Mesenchymal stem cell (in vitro differentiated cells and primary cell): ENCODE data around the gene CPNE7.

Experiments used
- DNase-seq: peaks from one replicate; pipeline ENCODE4 v3.0.0-alpha.2; 2013
- H2AFZ ChIP-seq: one replicate; pipeline ENCODE4 v1.6.1; 2013; ENCODE audit warnings: low read depth, mild to moderate bottlenecking, control low read depth, inconsistent platforms, low read length, moderate library complexity
- H2AK5ac ChIP-seq: 2 replicates; pipeline ENCODE4 v1.6.1; 2013; ENCODE audit warnings: low read length, moderate library complexity, mild to moderate bottlenecking, inconsistent platforms; ENCODE audit not compliant: severe bottlenecking
- H2BK120ac ChIP-seq: one replicate; pipeline ENCODE4 v1.6.1; 2013; ENCODE audit warnings: low read depth, mild to moderate bottlenecking, inconsistent platforms, low read length, moderate library complexity
- H2BK12ac ChIP-seq, 2 experiments: one replicate each; pipeline ENCODE4 v1.6.1; 2013; ENCODE audit warnings: inconsistent platforms in 2 of 2, low read length in 2 of 2, mild to moderate bottlenecking in 2 of 2, moderate library complexity in 2 of 2, control low read depth in 1 of 2
- H2BK15ac ChIP-seq: one replicate; pipeline ENCODE4 v1.6.1; 2013; ENCODE audit warnings: mild to moderate bottlenecking, low read depth, inconsistent platforms; ENCODE audit not compliant: poor library complexity, severe bottlenecking
- H2BK5ac ChIP-seq: 2 replicates; pipeline ENCODE4 v1.6.1; 2013; ENCODE audit warnings: low read depth, mild to moderate bottlenecking, low read length, control low read depth, inconsistent platforms; ENCODE audit not compliant: poor library complexity, severe bottlenecking
- H3K14ac ChIP-seq, 2 experiments: one replicate each; pipeline ENCODE4 v1.6.1; 2013; ENCODE audit warnings: inconsistent platforms in 2 of 2, low read length in 2 of 2, control low read depth in 1 of 2, mild to moderate bottlenecking in 1 of 2, moderate library complexity in 1 of 2
- H3K18ac ChIP-seq, 2 experiments: one replicate each; pipeline ENCODE4 v1.6.1; 2013; ENCODE audit warnings: inconsistent platforms in 2 of 2, low read length in 2 of 2, control low read depth in 1 of 2, low read depth in 1 of 2, mild to moderate bottlenecking in 1 of 2
- H3K23ac ChIP-seq, 2 experiments: one replicate each; pipeline ENCODE4 v1.6.1; 2013; ENCODE audit warnings: inconsistent platforms in 2 of 2, low read length in 2 of 2, mild to moderate bottlenecking in 2 of 2, moderate library complexity in 2 of 2, control low read depth in 1 of 2
- H3K27ac ChIP-seq: 2 replicates; pipeline ENCODE4 v1.5.1; 2013; ENCODE audit warnings: mild to moderate bottlenecking, moderate library complexity, low read length, control low read depth, inconsistent platforms; ENCODE audit not compliant: poor library complexity, severe bottlenecking
- H3K27me3 ChIP-seq, 2 experiments: 2 replicates each; pipeline versions ENCODE4 v1.6.1 to v1.7.0; 2013; ENCODE audit warnings: low read length in 2 of 2, mild to moderate bottlenecking in 2 of 2, moderate library complexity in 2 of 2, control low read depth in 1 of 2, inconsistent platforms in 1 of 2; ENCODE audit not compliant: control insufficient read depth in 1 of 2, insufficient read depth in 1 of 2
- H3K36me3 ChIP-seq, 2 experiments: 2 replicates each; pipeline versions ENCODE4 v1.6.1 to v1.7.0; 2013; ENCODE audit warnings: low read length in 2 of 2, control low read depth in 1 of 2, inconsistent platforms in 1 of 2, low read depth in 1 of 2, mild to moderate bottlenecking in 1 of 2; ENCODE audit not compliant: insufficient read depth in 2 of 2, control insufficient read depth in 1 of 2
- H3K4ac ChIP-seq, 2 experiments: one replicate each; pipeline ENCODE4 v1.6.1; 2013; ENCODE audit warnings: inconsistent platforms in 2 of 2, low read length in 2 of 2, mild to moderate bottlenecking in 2 of 2, moderate library complexity in 2 of 2, control low read depth in 1 of 2, low read depth in 1 of 2
- H3K4me1 ChIP-seq: 2 replicates; pipeline ENCODE4 v1.6.1; 2013; ENCODE audit warnings: low read depth, low read length, control low read depth; ENCODE audit not compliant: control insufficient read depth, insufficient read depth
- H3K4me2 ChIP-seq: 2 replicates; pipeline ENCODE4 v1.6.1; 2013; ENCODE audit warnings: low read length, mild to moderate bottlenecking, inconsistent platforms; ENCODE audit not compliant: poor library complexity, severe bottlenecking
- H3K4me3 ChIP-seq, 2 experiments: 2 replicates each; pipeline versions ENCODE4 v1.5.1 to v1.7.0; 2013; ENCODE audit warnings: low read length in 2 of 2, mild to moderate bottlenecking in 2 of 2, control low read depth in 1 of 2, low read depth in 1 of 2; ENCODE audit not compliant: insufficient read depth in 1 of 2
- H3K79me1 ChIP-seq: replicated peaks from 2 replicates; pipeline ENCODE4 v1.6.1; 2013; ENCODE audit warnings: mild to moderate bottlenecking, control low read depth, low read length, inconsistent platforms; ENCODE audit not compliant: poor library complexity, severe bottlenecking
- H3K9ac ChIP-seq: 2 replicates; pipeline ENCODE4 v1.7.0; 2013; ENCODE audit warnings: mild to moderate bottlenecking, low read length, moderate library complexity
- H3K9me3 ChIP-seq: 2 replicates; pipeline ENCODE4 v1.7.0; 2013; ENCODE audit warnings: mild to moderate bottlenecking, low read length; ENCODE audit not compliant: control insufficient read depth
- H4K8ac ChIP-seq: one replicate; pipeline ENCODE4 v1.6.1; 2013; ENCODE audit warnings: inconsistent platforms, mild to moderate bottlenecking, low read length, moderate library complexity
- H4K91ac ChIP-seq: one replicate; pipeline ENCODE4 v1.6.1; 2013; ENCODE audit warnings: mild to moderate bottlenecking, low read length, inconsistent platforms
- WGBS: methylation state at CpG from one replicate; pipeline ENCODE4 v1.1.7; 2013; ENCODE audit warnings: mixed read lengths; 5-methylcytosine and 5-hydroxymethylcytosine counted together

Gene CPNE7

DNA sequence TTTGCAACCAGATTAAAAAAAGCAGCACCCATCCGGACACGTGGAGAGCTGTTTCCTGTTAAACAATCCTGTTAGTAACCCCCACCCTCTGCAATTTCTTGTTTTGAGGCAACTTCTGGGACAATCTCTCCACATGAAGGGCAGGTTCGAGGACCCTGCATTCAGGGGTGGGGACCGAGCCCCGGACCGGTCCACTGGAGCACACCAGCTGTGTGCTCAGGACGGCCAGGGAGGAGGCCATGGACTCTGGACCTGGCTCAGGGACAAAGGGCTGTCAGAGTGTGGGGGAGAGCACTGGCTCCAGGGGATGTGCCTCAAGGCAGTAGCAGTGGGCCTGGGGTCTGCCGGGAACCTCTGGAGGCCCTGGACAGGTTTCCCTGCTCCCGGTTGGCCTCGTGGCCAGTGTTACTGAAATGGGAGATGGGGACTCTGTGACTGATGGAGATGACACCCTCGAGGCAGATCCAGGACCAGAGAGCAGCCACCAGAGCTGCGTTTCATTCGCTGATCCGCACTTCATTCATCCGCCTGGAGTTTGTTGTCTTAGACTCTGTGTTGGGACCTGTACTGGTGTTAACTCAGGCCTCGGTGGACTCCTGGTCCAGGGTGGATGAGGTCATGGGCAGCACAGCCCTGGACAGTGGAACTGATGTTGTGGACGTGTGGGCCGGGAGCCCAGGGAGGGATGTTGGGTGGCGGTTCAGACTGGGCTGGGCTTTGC, 2.9 kb upstream of the CPNE7 start:
- H3K4ac ChIP-seq, result no peak overlapping the region
- H2BK15ac ChIP-seq, result no peak overlapping the region
- no peak overlapping the region for H3K4me3 ChIP-seq
- no peak overlapping the region for H3K18ac ChIP-seq
- no peak overlapping the region for H4K8ac ChIP-seq
- no peak overlapping the region for H3K23ac ChIP-seq
- WGBS, result 88% methylated on average over 19 of the region's 19 CpGs
- H2BK120ac ChIP-seq, result no peak overlapping the region
- no peak overlapping the region for H2AFZ ChIP-seq
- H2BK5ac ChIP-seq, result no peak overlapping the region
- H3K9me3 ChIP-seq, result no peaks in the 10 kb centered on the region
- no peak overlapping the region for H3K9ac ChIP-seq
- peaks cover 9 to 62% of the 10 kb centered on the region in 2 experiments for H3K27me3 ChIP-seq
- no peaks in the 10 kb centered on the region for H3K36me3 ChIP-seq
- no peaks in the 10 kb centered on the region for H3K79me1 ChIP-seq
- no peak overlapping the region for H3K27ac ChIP-seq
- peak overlapping the region; percentile 21 for H4K91ac ChIP-seq
- DNase-seq, result no peak
- H2AK5ac ChIP-seq, result no peak overlapping the region
- H3K4me2 ChIP-seq, result no peak overlapping the region
- H2BK12ac ChIP-seq, result no peak overlapping the region
- peaks cover 29% of the 10 kb centered on the region for H3K4me1 ChIP-seq
- no peak overlapping the region for H3K14ac ChIP-seq

- Histone ChIP-seq H4K91ac (peak overlapping the region; percentile 94), H3K9me3 (no peaks in the 10 kb centered on the region), H3K4me1 (peaks cover 27% of the 10 kb centered on the region), H3K14ac (no peak overlapping the region), H3K79me1 (no peaks in the 10 kb centered on the region), H3K4me3 (peak overlapping the region in 1 of 2 experiments; percentile 62), H4K8ac (peak overlapping the region; percentile 97), H2AK5ac (no peak overlapping the region), H3K36me3 (no peaks in the 10 kb centered on the region), H2BK15ac (peak overlapping the region; percentile 75), H3K27ac (no peak overlapping the region), H2BK5ac (no peak overlapping the region), H3K18ac (peak overlapping the region; percentile 9 to 91), H2BK12ac (peak overlapping the region in 1 of 2 experiments; percentile 26), H3K9ac (peak overlapping the region; percentile 51), H2AFZ (no peak overlapping the region), H3K4me2 (peak overlapping the region; percentile 86), H3K4ac (peak overlapping the region; percentile 8 to 80), H3K27me3 (peaks cover 9 to 53% of the 10 kb centered on the region in 2 experiments), H3K23ac (no peak overlapping the region), H2BK120ac (no peak overlapping the region)
- WGBS, result 67% methylated on average over 31 of the region's 31 CpGs
- no peak for DNase-seq
Observed at GRCh38 chr16:89573826-89574680, 1.5 kb upstream of the CPNE7 start.

DNA sequence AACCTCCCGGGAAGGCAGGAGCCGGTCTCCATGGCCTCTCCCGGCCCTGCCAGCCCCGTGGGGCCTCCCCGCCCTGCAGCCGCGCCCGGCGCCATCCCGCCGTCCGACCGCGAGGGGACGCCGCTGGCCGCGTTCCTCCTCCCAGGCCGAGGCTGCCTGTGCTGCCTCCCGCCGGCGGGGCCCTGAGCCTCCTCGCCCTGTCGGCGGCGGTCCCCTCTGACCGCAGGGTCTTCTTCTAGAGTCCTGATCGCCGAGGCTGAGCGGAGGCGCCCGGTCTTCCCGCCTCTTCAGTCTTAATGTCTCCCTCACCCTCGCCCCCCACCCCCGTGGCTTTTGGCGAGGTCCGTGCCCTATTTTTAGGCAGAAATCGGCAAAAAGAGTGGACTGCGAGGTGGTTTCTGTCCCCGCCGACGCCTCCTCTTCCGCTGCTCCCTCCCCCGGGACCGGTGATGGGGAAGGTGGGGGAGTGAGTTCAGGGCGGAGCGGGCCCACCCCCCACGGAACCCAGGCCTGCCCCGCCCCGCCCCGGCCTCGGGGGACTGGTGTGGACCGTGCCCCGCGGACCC, 794 bp upstream of the CPNE7 start:
- no peak overlapping the region for H3K23ac ChIP-seq
- no peak overlapping the region for H2BK5ac ChIP-seq
- 2% methylated on average over 50 of the region's 55 CpGs for WGBS
- H4K8ac ChIP-seq, result peak overlapping the region; percentile 97
- peaks cover 3 to 47% of the 10 kb centered on the region in 2 experiments for H3K27me3 ChIP-seq
- peak overlapping the region; percentile 80 for H2BK15ac ChIP-seq
- no peak overlapping the region for H3K14ac ChIP-seq
- H2AK5ac ChIP-seq, result no peak overlapping the region
- H2BK120ac ChIP-seq, result no peak overlapping the region
- peak overlapping the region; percentile 86 for H3K4me2 ChIP-seq
- H3K4me3 ChIP-seq, result peak overlapping the region in 1 of 2 experiments; percentile 62
- H3K4me1 ChIP-seq, result peaks cover 27% of the 10 kb centered on the region
- peaks cover 0 to 4% of the 10 kb centered on the region in 2 experiments for H3K36me3 ChIP-seq
- peak overlapping the region; percentile 80 to 91 for H3K18ac ChIP-seq
- H3K9me3 ChIP-seq, result no peaks in the 10 kb centered on the region
- H2BK12ac ChIP-seq, result peak overlapping the region; percentile 37 to 61
- no peak overlapping the region for H3K27ac ChIP-seq
- H2AFZ ChIP-seq, result peak overlapping the region; percentile 15
- peak overlapping the region; percentile 80 to 84 for H3K4ac ChIP-seq
- H3K9ac ChIP-seq, result peak overlapping the region; percentile 51
- H4K91ac ChIP-seq, result peak overlapping the region; percentile 94
- no peaks in the 10 kb centered on the region for H3K79me1 ChIP-seq
- peak; percentile 80 for DNase-seq
